Parathyroid adenoma (tissue), 2 donors: Measurements from ENCODE around the gene BIRC3.
A peak's percentile ranks its signal among the peaks of the same experiment; 100 is the strongest.

Experiments used
- H2AFZ ChIP-seq: fragments of 300-600 bp; sonication (generic); one replicate; pipeline ENCODE4 v1.7.0; 2017; ENCODE audit warnings: antibody characterized with exemption, mild to moderate bottlenecking
- H3K27ac ChIP-seq: fragments of 300-600 bp; sonication (generic); one replicate; pipeline ENCODE4 v1.7.0; 2017
- H3K27me3 ChIP-seq: fragments of 300-600 bp; sonication (generic); one replicate; pipeline ENCODE4 v1.7.0; 2017; ENCODE audit warnings: low read length; ENCODE audit not compliant: control insufficient read depth, insufficient read depth
- H3K36me3 ChIP-seq: fragments of 300-600 bp; sonication (generic); one replicate; pipeline ENCODE4 v1.7.0; 2017; ENCODE audit warnings: low read length; ENCODE audit not compliant: control insufficient read depth, insufficient read depth
- H3K4me1 ChIP-seq: fragments of 300-600 bp; sonication (generic); one replicate; pipeline ENCODE4 v1.7.0; 2017; ENCODE audit warnings: control low read depth
- H3K4me2 ChIP-seq: fragments of 300-600 bp; sonication (generic); one replicate; pipeline ENCODE4 v1.7.0; 2017; ENCODE audit warnings: low read length
- H3K4me3 ChIP-seq: fragments of 300-600 bp; sonication (generic); one replicate; pipeline ENCODE4 v1.7.0; 2017; ENCODE audit warnings: low read depth, low read length
- H3K79me2 ChIP-seq: fragments of 300-600 bp; sonication (generic); one replicate; pipeline ENCODE4 v1.7.0; 2017; ENCODE audit warnings: control low read depth
- H3K9ac ChIP-seq: fragments of 300-600 bp; sonication (generic); one replicate; pipeline ENCODE4 v1.7.0; 2017; ENCODE audit warnings: mild to moderate bottlenecking
- H3K9me3 ChIP-seq: fragments of 300-600 bp; sonication (generic); one replicate; pipeline ENCODE4 v1.7.0; 2017; ENCODE audit warnings: low read length; ENCODE audit not compliant: control insufficient read depth
- CTCF ChIP-seq: fragments of 300-600 bp; sonication (generic); IDR thresholded peaks from one replicate; pipeline ENCODE4 v1.7.0; 2017; ENCODE audit warnings: antibody characterized with exemption, mild to moderate bottlenecking
- donor health status: primary hyperparathyroidism.

The BIRC3 gene

GRCh38 chr11:102286292-102286691, 31.0 kb upstream of the BIRC3 start:
- Histone ChIP-seq H3K36me3 (no peaks in the 10 kb centered on the region), H3K27ac (no peak overlapping the region), H2AFZ (no peak overlapping the region), H3K4me1 (no peaks in the 10 kb centered on the region), H3K4me2 (no peak overlapping the region), H3K9me3 (no peaks in the 10 kb centered on the region), H3K9ac (no peak overlapping the region), H3K27me3 (no peaks in the 10 kb centered on the region), H3K79me2 (no peaks in the 10 kb centered on the region), H3K4me3 (no peak overlapping the region)
- no peak for TF ChIP-seq CTCF

- no peaks in the 10 kb centered on the region for H3K4me1 ChIP-seq
- peak overlapping the region; percentile 36 for H2AFZ ChIP-seq
- no peaks in the 10 kb centered on the region for H3K36me3 ChIP-seq
- H3K4me3 ChIP-seq: no peak overlapping the region
- H3K27ac ChIP-seq: no peak overlapping the region
- H3K27me3 ChIP-seq: no peaks in the 10 kb centered on the region
- no peak overlapping the region for H3K9ac ChIP-seq
- no peaks in the 10 kb centered on the region for H3K9me3 ChIP-seq
- no peak overlapping the region for H3K4me2 ChIP-seq
- H3K79me2 ChIP-seq: no peaks in the 10 kb centered on the region
- peak; percentile 64 for TF ChIP-seq CTCF
These were observed 29.1 kb upstream of the BIRC3 start for GRCh38 chr11:102287964-102288724.

- H3K36me3 ChIP-seq: no peaks in the 10 kb centered on the region
- no peaks in the 10 kb centered on the region for H3K79me2 ChIP-seq
- H3K4me2 ChIP-seq: no peak overlapping the region
- no peaks in the 10 kb centered on the region for H3K9me3 ChIP-seq
- H3K27me3 ChIP-seq: no peaks in the 10 kb centered on the region
- H3K9ac ChIP-seq: no peak overlapping the region
- H3K4me3 ChIP-seq: no peak overlapping the region
- no peak overlapping the region for H3K27ac ChIP-seq
- TF ChIP-seq CTCF: no peak
- H3K4me1 ChIP-seq: no peaks in the 10 kb centered on the region
- H2AFZ ChIP-seq: no peak overlapping the region
These were observed 28.6 kb upstream of the BIRC3 start for GRCh38 chr11:102288725-102289083.

GRCh38 chr11:102289592-102289991, 27.7 kb upstream of the BIRC3 start:
- H3K9ac ChIP-seq: no peak overlapping the region

More at GRCh38 chr11:102289592-102289991, 27.7 kb upstream of the BIRC3 start:
- no peak overlapping the region for H2AFZ ChIP-seq
- no peak overlapping the region for H3K4me2 ChIP-seq
- no peaks in the 10 kb centered on the region for H3K36me3 ChIP-seq
- H3K79me2 ChIP-seq: no peaks in the 10 kb centered on the region
- no peak for TF ChIP-seq CTCF
- no peak overlapping the region for H3K4me3 ChIP-seq
- H3K27me3 ChIP-seq: no peaks in the 10 kb centered on the region
- no peak overlapping the region for H3K27ac ChIP-seq
- no peaks in the 10 kb centered on the region for H3K4me1 ChIP-seq
- no peaks in the 10 kb centered on the region for H3K9me3 ChIP-seq
